ENCODE results near the gene CSRNP3. TPM values are rescaled to one million over a fixed set of nuclear protein-coding genes. Genes with fewer than 3 reads are reported as not detected.

The CSRNP3 gene
- total RNA-seq, 4 donors from 2014 or later: 0.12 to 1.5 (median 0.93) TPM

DNA sequence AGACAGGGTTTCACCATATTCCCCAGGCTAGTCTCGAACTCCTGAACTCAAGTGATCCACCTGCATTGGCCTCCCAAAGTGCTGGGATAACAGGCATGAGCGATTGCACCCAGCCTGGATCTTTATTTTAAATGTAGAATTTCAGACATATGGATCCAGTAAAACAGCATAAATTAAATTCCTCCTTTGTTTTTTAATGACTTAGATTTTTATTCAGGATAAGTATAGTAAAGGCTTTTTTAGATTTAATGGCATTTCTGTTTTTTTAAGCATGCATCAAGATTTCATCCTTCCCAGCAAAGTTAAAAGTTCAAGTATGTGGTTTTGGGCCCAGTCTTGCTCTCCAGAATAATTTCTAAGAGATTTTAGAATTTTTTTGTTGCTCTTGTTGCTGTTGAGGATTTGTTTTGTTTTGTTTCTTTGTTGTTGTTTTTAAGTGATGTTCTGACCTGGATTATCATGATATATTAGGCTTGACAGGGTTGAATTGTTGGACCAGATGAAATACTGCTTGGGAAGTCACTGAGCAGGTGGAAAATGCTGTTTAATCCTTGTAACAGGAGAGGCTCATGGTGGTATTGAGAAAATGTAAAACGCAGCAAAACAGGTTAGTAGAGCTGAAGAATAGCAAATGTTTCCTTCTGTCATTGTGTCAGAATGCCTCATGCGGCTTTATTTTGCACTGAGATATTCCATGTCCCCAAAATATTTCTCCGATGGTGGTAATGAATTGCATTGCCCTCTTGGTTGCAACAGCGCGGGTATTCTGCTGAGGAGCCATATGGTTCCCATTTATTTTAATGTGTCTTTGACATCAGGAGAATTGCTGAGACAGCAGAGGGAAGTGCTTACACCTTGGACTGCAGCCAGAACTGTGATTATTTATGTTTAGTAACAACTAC is 176.7 kb downstream of the CSRNP3 start:
- TF ChIP-seq, protein P1, sequence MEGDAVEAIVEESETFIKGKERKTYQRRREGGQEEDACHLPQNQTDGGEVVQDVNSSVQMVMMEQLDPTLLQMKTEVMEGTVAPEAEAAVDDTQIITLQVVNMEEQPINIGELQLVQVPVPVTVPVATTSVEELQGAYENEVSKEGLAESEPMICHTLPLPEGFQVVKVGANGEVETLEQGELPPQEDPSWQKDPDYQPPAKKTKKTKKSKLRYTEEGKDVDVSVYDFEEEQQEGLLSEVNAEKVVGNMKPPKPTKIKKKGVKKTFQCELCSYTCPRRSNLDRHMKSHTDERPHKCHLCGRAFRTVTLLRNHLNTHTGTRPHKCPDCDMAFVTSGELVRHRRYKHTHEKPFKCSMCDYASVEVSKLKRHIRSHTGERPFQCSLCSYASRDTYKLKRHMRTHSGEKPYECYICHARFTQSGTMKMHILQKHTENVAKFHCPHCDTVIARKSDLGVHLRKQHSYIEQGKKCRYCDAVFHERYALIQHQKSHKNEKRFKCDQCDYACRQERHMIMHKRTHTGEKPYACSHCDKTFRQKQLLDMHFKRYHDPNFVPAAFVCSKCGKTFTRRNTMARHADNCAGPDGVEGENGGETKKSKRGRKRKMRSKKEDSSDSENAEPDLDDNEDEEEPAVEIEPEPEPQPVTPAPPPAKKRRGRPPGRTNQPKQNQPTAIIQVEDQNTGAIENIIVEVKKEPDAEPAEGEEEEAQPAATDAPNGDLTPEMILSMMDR (IDR thresholded peaks at IDR 0.05): no peak
- DNase-seq (ENCODE audit: low spot score): no peak
- ATAC-seq (ENCODE audit: low FRiP score): no peak

DNA sequence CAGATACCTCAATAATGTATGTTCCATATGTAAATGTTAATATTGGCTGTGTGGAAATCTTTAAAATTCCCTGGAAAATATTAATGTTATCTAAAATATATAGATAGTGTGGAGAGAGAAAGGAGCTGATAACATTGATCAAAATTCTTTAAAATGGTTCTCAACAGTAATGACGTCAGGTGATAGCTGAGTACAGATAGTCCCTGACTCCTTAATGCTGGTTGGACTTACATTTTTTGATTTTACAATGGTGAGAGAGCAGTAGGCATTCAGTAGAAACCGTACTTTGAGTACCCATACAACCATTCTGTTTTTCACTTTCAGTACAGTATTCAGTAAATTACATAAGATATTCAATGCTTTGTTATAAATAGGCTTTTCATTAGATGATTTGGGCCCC is 177.9 kb downstream of the CSRNP3 start:
- ATAC-seq (ENCODE audit: low FRiP score) (no peak), DNase-seq (ENCODE audit: low spot score) (no peak)
- TF ChIP-seq, protein P1 (IDR thresholded peaks at IDR 0.05): no peak

DNA sequence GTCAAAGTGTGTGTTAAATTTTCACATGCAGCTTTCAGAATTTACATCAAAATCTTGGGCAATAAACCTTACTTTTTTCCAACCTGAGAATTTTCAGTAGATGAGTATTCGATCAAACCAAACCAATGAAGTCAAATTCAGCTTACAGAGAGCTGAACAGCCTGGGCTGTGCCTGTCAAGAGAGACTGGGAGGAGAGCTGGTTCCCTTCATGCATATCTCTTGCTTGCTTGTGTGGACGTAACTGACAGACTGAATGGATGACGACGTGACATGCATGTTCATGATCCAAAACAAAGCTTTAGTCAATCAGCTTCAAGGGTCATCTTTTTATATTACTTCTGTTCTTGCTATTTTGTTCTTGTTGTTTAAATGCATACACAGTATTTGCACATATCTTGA is 179.3 kb downstream of the CSRNP3 start:
- TF ChIP-seq, protein P1 (IDR thresholded peaks at IDR 0.05): no peak
- DNase-seq (ENCODE audit: low spot score) (no peak), ATAC-seq (ENCODE audit: low FRiP score) (no peak)

DNA sequence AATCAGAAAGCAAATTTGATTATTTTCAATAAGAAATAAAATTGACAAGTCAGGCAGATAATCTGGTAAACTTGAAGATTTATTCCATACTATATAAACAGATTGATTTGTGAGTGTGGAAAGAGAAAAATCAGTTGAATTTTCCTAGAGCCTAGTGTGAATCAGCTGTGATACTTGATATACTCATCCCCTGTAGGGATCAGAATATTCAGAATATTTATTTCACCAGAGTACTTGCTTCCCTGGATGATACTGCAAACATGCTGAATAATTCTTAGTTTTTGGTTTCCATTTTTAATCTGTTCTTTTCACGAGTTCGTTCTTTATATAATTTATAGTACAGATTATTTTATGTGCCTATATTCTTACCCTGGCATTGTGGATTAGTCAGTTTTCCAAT is 181.7 kb downstream of the CSRNP3 start:
- TF ChIP-seq, protein P1 (IDR thresholded peaks at IDR 0.05): no peak
- ATAC-seq (ENCODE audit: low FRiP score) (no peak), DNase-seq (ENCODE audit: low spot score) (no peak)

DNA sequence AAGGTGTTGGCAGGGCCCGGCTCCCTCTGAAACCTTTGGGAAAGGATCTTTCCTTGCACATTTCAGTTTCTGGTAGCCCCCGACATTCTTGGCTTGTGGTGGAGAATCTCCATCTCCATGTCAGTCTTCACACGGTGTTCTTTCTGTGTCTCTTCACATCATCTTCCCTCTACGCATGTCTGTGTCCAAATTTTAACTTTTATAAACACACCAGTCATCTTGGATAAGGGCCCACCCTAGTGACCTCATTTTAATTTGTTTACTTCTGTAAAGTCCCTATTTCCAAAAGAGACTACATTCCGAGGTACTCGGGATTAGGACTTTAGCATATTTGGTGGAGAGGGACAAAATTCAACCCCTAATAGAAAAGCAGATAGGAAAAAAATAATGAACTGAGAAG is 186.2 kb downstream of the CSRNP3 start:
- DNase-seq (ENCODE audit: low spot score) (no peak), ATAC-seq (ENCODE audit: low FRiP score) (no peak)
- TF ChIP-seq, protein P1 (IDR thresholded peaks at IDR 0.05): no peak

DNA sequence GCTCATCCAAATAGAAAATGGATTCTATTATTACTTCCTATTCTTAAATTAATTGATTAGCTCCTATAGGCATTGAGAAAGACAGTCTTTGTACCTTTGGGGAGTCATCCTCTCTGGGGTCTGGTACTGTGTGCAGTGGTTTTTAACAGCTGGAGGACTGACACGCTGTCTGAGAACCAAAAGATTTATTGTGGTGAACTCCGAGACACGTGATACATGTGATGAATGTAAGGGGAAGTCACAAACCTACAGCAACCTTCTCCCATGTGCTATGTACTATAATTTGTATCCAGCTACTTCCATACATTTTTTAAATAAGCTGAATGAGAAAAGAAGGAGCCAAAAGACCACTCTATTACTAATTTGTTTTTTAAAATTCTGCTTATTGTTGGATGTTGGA is 190.9 kb downstream of the CSRNP3 start:
- DNase-seq (ENCODE audit: low spot score) (no peak), ATAC-seq (ENCODE audit: low FRiP score) (no peak)
- TF ChIP-seq, protein P1 (IDR thresholded peaks at IDR 0.05): no peak

DNA sequence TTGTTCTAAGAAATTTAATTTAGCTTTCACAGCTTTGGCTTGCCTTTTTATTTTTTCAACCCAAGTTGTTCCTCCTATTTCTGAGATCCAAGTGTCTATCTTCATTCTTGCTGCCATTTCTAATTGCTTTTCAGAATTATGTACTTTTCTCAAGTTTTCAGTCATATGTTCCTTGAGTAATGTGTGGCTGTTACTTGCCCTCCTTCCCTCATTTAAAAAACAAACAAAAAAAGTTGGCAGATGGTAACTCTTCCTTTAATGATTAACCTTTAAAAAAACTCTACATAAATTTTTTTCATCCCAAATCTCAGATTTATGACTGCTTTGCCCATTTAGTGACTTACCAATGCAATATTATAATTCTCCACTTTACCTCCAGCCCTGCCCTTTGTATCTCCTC is 193.2 kb downstream of the CSRNP3 start:
- DNase-seq (ENCODE audit: low spot score) (no peak), ATAC-seq (ENCODE audit: low FRiP score) (no peak)
- TF ChIP-seq, protein P1 (IDR thresholded peaks at IDR 0.05): no peak
